NOMO-1 treated with DMSO at 0.1 percent for 48 hours (cell line): ENCODE measurements around the gene SEL1L.
"Not testable (repeated sequence)": the region's sequence is repeated elsewhere in the genome, so short reads cannot be mapped to it uniquely, and the experiment has no call there.

ENCODE experiments used
- DNase-seq: peaks from one replicate; lab custom pipeline; 2025; ENCODE audit not compliant: unreplicated experiment; lab: John Stamatoyannopoulos, UW

SEL1L gene

GRCh38 chr14:81449576-81449975 lies 84.1 kb downstream of the SEL1L start:
- DNase-seq, result no peak

GRCh38 chr14:81449114-81449513 lies 84.5 kb downstream of the SEL1L start:
- DNase-seq, result no peak

GRCh38 chr14:81447021-81447764 lies 86.5 kb downstream of the SEL1L start:
- DNase-seq, result no peak

- DNase-seq, result no peak
Measured at GRCh38 chr14:81446279-81447007, 87.2 kb downstream of the SEL1L start.

GRCh38 chr14:81441626-81442134 lies 92.0 kb downstream of the SEL1L start:
- no peak for DNase-seq

- peak; percentile 74 for DNase-seq
Measured at GRCh38 chr14:81440041-81440440, 93.6 kb downstream of the SEL1L start.

GRCh38 chr14:81437244-81437643 lies 96.4 kb downstream of the SEL1L start:
- no peak for DNase-seq

GRCh38 chr14:81436296-81437138 lies 97.1 kb downstream of the SEL1L start:
- DNase-seq, result no peak

- no peak for DNase-seq
Measured at GRCh38 chr14:81435391-81436295, 98.0 kb downstream of the SEL1L start.

GRCh38 chr14:81435048-81435390 lies 98.6 kb downstream of the SEL1L start:
- DNase-seq, result no peak

GRCh38 chr14:81434230-81434629 lies 99.4 kb downstream of the SEL1L start:
- no peak for DNase-seq

- no peak for DNase-seq
Measured at GRCh38 chr14:81433378-81433777, 100.3 kb downstream of the SEL1L start.

GRCh38 chr14:81432219-81432661 lies 101.4 kb downstream of the SEL1L start:
- no peak for DNase-seq

GRCh38 chr14:81430235-81430634 lies 103.4 kb downstream of the SEL1L start:
- DNase-seq, result no peak

GRCh38 chr14:81429749-81430148 lies 103.9 kb downstream of the SEL1L start:
- not testable (repeated sequence) for DNase-seq

GRCh38 chr14:81429028-81429427 lies 104.6 kb downstream of the SEL1L start:
- no peak for DNase-seq

GRCh38 chr14:81427348-81428058 lies 106.2 kb downstream of the SEL1L start:
- peak; percentile 42 for DNase-seq

GRCh38 chr14:81423504-81423903 lies 110.1 kb downstream of the SEL1L start:
- no peak for DNase-seq
